ENCODE results near the gene PLA2G12A.

DNA sequence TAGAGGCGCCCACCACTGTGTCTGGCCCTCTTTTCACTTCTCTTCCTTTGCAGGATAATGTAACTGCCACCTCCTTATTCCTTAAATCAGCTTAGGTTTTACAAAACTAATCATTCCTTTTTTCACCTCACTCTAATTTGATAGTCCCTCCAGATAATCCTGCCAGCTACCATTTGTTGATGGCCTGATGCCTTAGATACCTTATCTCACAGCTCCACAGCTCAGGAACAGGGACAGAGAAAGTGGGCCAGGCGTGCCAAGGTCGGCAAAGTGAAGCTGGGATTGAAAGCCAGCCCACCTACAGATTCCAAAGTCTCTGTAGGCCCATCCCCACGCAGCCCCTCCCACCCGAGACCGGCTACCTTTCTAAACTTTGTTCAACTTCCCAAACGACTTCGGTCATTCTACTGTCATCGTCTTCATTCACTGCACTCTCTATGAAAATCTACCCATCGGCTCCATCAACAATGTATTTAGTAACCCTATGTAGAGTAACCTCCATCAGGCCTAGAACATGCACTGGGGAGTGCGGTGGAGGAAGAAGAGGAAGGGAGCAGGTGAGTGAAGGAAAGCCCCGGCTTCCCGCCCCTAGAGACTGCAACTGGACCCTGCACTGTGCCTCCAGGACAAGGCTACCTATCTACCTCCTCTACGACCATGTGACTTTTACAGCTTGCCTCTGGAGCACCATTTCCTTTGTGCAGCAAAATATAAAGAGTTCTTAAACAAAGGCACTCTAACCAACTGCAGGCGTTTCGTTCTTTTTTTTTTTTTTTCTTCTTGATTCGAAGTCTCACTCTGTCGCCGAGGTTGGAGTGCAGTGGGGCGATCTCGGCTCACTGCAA is 28.1 kb downstream of the PLA2G12A start:
- TF ChIP-seq, protein P1, sequence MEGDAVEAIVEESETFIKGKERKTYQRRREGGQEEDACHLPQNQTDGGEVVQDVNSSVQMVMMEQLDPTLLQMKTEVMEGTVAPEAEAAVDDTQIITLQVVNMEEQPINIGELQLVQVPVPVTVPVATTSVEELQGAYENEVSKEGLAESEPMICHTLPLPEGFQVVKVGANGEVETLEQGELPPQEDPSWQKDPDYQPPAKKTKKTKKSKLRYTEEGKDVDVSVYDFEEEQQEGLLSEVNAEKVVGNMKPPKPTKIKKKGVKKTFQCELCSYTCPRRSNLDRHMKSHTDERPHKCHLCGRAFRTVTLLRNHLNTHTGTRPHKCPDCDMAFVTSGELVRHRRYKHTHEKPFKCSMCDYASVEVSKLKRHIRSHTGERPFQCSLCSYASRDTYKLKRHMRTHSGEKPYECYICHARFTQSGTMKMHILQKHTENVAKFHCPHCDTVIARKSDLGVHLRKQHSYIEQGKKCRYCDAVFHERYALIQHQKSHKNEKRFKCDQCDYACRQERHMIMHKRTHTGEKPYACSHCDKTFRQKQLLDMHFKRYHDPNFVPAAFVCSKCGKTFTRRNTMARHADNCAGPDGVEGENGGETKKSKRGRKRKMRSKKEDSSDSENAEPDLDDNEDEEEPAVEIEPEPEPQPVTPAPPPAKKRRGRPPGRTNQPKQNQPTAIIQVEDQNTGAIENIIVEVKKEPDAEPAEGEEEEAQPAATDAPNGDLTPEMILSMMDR (IDR thresholded peaks at IDR 0.05): no peak
- TF ChIP-seq EZH2 (IDR thresholded peaks at IDR 0.05): no peak
- TF ChIP-seq EZH2phosphoT487 (IDR thresholded peaks at IDR 0.05): no peak
